Heart right ventricle (tissue), 16 donors: Measurements from ENCODE around the gene MFSD2B. TPM values are rescaled to one million over a fixed set of nuclear protein-coding genes. Genes with fewer than 3 reads are reported as not detected.

Source experiments
- ATAC-seq, 8 donors: fragments of 200-7000 bp; cut with Tn5 transposase; one replicate each; pipeline ENCODE4 v1.9.1; 2020; ENCODE audit warnings: mild to moderate bottlenecking in 8 of 8, moderate library complexity in 8 of 8, moderate number of reproducible peaks in 1 of 8
- DNase-seq, 2 donors: peaks; one replicate each; pipeline ENCODE4 v3.0.0-alpha.2; 2020
- H3K27ac ChIP-seq, 10 donors: fragments of 200-600 bp; sonication (generic) in 2 of 10; one replicate each; pipeline versions ENCODE4 v1.5.0 to v1.8.0; 2020 to 2022; ENCODE audit warnings: mild to moderate bottlenecking in 3 of 10
- H3K27me3 ChIP-seq, 7 donors: fragments of 200-600 bp; one replicate each; pipeline ENCODE4 v1.8.0; 2021 to 2022; ENCODE audit warnings: mild to moderate bottlenecking in 2 of 7
- H3K36me3 ChIP-seq, 9 donors: fragments of 200-600 bp; sonication (generic) in 1 of 9; one replicate each; pipeline versions ENCODE4 v1.5.0 to v1.8.0; 2020 to 2022; ENCODE audit warnings: mild to moderate bottlenecking in 2 of 9
- H3K4me1 ChIP-seq, 9 donors: fragments of 200-600 bp; sonication (generic) in 1 of 9; one replicate each; pipeline versions ENCODE4 v1.5.0 to v1.8.0; 2020 to 2022; ENCODE audit warnings: mild to moderate bottlenecking in 4 of 9
- H3K4me3 ChIP-seq, 10 donors: fragments of 200-600 bp; sonication (generic) in 2 of 10; one replicate each; pipeline versions ENCODE4 v1.5.0 to v1.8.0; 2020 to 2022; ENCODE audit warnings: mild to moderate bottlenecking in 7 of 10, moderate library complexity in 2 of 10
- H3K9me3 ChIP-seq, 11 donors: fragments of 200-600 bp in 10 of 11; sonication (generic) in 2 of 11; one replicate each; pipeline versions ENCODE4 v1.5.0 to v1.8.0; 2013 to 2022; ENCODE audit warnings: mild to moderate bottlenecking in 2 of 11, control low read depth in 1 of 11, moderate library complexity in 1 of 11
- WGBS, 2 donors: extraction: QIAGEN DNeasy Blood & Tissue Kit; methylation state at CpG; one replicate each; pipeline ENCODE4 v1.1.7; 2013; ENCODE audit warnings: inconsistent platforms in 1 of 2; 5-methylcytosine and 5-hydroxymethylcytosine counted together
- intact Hi-C, 10 donors: fragments of 100-400 bp; cut with DNase I; formaldehyde crosslinking; loops; one replicate each; pipeline versions ENCODE4 v1.11.1 to v1.14.2; 2022
- polyA plus RNA-seq, 2 donors: library from polyadenylated mRNA; stranded (reverse); fragments of 200-250 nt; gene quantifications; one replicate each; pipeline ENCODE4 v1.2.3, GENCODE V29; 2013
- total RNA-seq, 10 donors: library from RNA; stranded (reverse); fragmentation: NEBNext Ultra II Directional in 3 of 10; extraction: Animal tissue kit (Norgen Biotek cat#: 25700) in 3 of 10; gene quantifications; one replicate each; pipeline versions ENCODE4 v1.2.1 to v1.2.4, GENCODE V29; 2021 to 2023
- TF ChIP-seq, protein P1 (sequence below), 9 donors: fragments of 200-600 bp; sonication (generic) in 2 of 9; IDR thresholded peaks; one replicate each; pipeline versions ENCODE4 v1.5.0 to v1.8.0; 2021 to 2022; ENCODE audit warnings: antibody characterized with exemption in 9 of 9, mild to moderate bottlenecking in 5 of 9, moderate library complexity in 1 of 9
- donor health status: Arrhythmogenic right ventricular cardiomyopathy.
- donor health status: ischemic (EF 13 %, LVEDD 7.1; RV severe dilation, severe dysfunction).
- donor health status: healthy with polysubstance abuse.
- donor health status: DM: no; HTN: yes; CAD: no.
- donor health status: DM: no; HTN: no; CAD: no.
- donor health status: ischemic (EF 25% LVEDD 6.9; RV normal size, moderate dysfunction).
- donor health status: ischemic (EF 25% LVEDD 5.7; RV mildly dilated, moderate dysfunction).
- donor health status: healthy.
- donor health status: DM: yes; HTN: yes; CAD: no.
- donor health status: Ischemic cardiomyopathy.
- donor health status: ischemic (EF 35%, LVEDD 5.7; RV mildly dilated, moderate dysfunction).
- donor health status: nonischemic (EF 11% LVEDD 7.7; RV severe dilation, severe dysfunction).
- donor health status: DM: yes; HTN: yes; CAD: no.
- donor health status: PGD.
- donor health status: ischemic (EF 29% LVEDD 5.4; RV normal size, mild dysfunction).
- donor health status: nonischemic (EF 23%, LVEDD 6.1; RV moderate dilation, normal function).

The MFSD2B gene
- total and polyA plus RNA-seq, 12 donors = 0.07 to 0.66 (median 0.26) TPM; not detected in 6

DNA sequence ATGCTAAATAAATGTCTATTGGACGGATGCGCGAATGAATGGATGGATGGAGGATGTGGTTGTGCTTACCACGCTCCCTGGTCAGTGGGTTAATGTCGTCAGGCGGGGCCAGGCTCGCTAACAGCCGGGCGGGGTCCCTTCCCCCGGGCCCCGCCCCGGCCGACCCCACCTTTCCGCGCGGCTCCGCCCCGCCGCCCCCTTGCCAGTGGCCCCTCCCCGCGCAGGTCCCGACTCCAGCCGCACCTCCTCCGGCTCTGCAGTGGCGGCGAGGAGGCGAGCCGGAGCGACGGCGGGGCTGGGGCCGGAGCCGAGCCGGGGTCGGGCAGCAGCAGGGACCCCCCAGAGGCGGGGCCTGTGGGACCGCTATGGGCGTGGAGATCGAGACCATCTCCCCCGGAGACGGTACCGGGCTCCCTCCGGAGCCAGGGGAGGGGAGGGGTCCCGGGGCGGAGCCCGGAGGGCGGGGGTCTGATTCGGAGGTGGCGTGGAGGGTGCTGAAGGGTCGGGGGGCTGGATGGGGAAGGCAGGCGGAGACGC lies 39.7 kb downstream of the MFSD2B start, which contains the start of gene FKBP1B:
TSS of gene FKBP1B (plus strand) at position 257 of the 537 bp plus-strand sequence. CDS start at position 366, 109 bp downstream.
- peak; percentile 12 to 57 (median 34) for ATAC-seq
- no peaks in the 10 kb centered on the region for H3K9me3 ChIP-seq
- H3K27me3 ChIP-seq = peaks cover 0 to 22% (median 0%) of the 10 kb centered on the region in 7 donors
- intact Hi-C loops = loop anchor here in 3 of 10 donors (5.0 to 10.0 kb wide), 3 partner anchors 33 to 125 kb away; partner anchors contain the start of genes ATAD2B (in 1 of the 3) and TP53I3 (in 1 of the 3)
- H3K4me3 ChIP-seq = peak within 1 kb of the TSS; percentile 59 to 93 (median 76)
- peak; percentile 23 to 66 for DNase-seq
- H3K4me1 ChIP-seq = peaks cover 0 to 38% (median 29%) of the 10 kb centered on the region in 9 donors
- WGBS, 2 donors = 1% methylated on average over 50 to 52 of the region's 52 CpGs
- no peaks in the 10 kb centered on the region for H3K36me3 ChIP-seq
- TF ChIP-seq, protein P1, sequence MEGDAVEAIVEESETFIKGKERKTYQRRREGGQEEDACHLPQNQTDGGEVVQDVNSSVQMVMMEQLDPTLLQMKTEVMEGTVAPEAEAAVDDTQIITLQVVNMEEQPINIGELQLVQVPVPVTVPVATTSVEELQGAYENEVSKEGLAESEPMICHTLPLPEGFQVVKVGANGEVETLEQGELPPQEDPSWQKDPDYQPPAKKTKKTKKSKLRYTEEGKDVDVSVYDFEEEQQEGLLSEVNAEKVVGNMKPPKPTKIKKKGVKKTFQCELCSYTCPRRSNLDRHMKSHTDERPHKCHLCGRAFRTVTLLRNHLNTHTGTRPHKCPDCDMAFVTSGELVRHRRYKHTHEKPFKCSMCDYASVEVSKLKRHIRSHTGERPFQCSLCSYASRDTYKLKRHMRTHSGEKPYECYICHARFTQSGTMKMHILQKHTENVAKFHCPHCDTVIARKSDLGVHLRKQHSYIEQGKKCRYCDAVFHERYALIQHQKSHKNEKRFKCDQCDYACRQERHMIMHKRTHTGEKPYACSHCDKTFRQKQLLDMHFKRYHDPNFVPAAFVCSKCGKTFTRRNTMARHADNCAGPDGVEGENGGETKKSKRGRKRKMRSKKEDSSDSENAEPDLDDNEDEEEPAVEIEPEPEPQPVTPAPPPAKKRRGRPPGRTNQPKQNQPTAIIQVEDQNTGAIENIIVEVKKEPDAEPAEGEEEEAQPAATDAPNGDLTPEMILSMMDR (IDR thresholded peaks at IDR 0.05) = no peak
- peak within 1 kb of the TSS in 9 of 10 donors; percentile 39 to 79 (median 58) for H3K27ac ChIP-seq

DNA sequence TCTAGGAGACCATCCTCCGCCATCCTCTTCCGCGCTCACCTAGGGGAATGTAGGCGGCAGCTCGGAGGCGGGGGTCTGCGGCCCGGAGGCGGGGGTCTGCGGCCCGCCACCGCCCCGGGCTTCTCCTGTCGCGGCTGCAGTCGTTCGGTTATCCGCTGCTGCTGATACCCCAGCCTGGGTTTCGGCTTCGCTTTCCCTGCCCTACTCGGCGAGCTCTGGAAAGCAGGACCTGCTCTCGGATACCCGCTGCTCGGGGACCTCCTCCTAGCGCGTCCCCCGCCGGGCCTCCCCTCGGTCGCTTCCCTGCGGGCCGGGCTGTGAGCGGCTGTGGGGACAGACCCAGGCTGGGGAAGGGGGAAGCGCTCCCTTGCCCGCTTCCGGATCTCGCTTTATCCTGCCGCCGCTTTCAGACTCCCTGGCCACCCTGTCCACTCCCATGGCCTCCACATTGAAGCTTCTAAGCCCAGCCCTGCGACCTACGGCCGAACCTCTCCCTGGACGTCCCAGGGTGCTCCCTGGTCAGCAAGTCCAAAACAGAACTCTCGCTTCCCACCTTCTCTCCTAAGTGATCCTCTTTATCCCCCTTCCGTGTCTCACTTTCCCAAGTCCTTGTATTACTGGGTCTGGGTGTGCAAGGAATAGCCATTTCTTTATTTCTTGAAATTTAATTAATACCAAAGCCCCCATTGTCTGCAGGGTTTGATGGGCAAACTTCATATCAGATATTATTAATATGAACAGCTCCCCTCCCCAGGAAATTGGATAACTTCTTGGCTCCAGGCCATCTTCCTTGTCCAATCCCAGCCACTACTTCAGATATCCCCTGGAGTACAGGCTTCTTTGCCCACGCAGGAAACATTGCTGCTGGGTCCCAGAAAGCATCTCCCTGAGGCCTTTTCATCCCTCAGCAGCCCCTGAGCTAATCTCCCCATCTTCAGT lies 40.4 kb downstream of the MFSD2B start:
- peaks cover 0 to 22% (median 0%) of the 10 kb centered on the region in 7 donors for H3K27me3 ChIP-seq
- peak overlapping the region in 9 of 10 donors; percentile 39 to 79 (median 58) for H3K27ac ChIP-seq
- peaks cover 0 to 38% (median 29%) of the 10 kb centered on the region in 9 donors for H3K4me1 ChIP-seq
- intact Hi-C loops = loop anchor here in 1 of 10 donors (10.0 kb wide), 1 partner anchor 116 kb away; no protein-coding TSS in a partner anchor
- no peaks in the 10 kb centered on the region for H3K9me3 ChIP-seq
- TF ChIP-seq, protein P1 (IDR thresholded peaks at IDR 0.05) = no peak
- DNase-seq = peak; percentile 9 to 36
- no peaks in the 10 kb centered on the region for H3K36me3 ChIP-seq
- 3% methylated on average over 46 to 47 of the region's 47 CpGs for WGBS, 2 donors
- ATAC-seq = peak in 6 of 8 donors; percentile 1 to 24 (median 6)
- peak overlapping the region; percentile 59 to 93 (median 76) for H3K4me3 ChIP-seq

DNA sequence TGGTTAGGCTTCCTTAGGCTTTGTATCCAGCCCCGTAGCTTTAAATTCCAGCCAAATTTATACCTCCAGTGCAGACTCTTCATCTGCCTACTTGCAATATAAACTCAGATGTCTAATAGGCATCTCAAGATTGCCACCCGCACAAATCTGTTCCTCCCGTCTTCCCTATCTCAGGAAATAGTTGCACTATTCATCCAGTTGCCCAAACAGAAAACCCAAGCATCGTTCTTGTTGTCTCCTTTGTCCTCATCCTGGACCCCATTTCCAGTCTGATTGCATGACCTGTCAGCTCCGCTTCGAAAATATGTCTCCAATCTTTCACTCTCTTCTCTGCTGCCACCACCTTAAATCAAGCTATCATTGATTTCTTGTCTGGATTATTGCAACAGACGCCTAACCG lies 41.9 kb downstream of the MFSD2B start:
- Histone ChIP-seq H3K36me3 (peaks cover 0 to 4% (median 0%) of the 10 kb centered on the region in 9 donors), H3K27me3 (peaks cover 0 to 22% (median 0%) of the 10 kb centered on the region in 7 donors), H3K9me3 (peaks cover 0 to 4% (median 0%) of the 10 kb centered on the region in 11 donors), H3K27ac (no peak overlapping the region), H3K4me1 (peaks cover 0 to 28% (median 18%) of the 10 kb centered on the region in 9 donors), H3K4me3 (no peak overlapping the region)
- WGBS, 2 donors = 80 to 82% methylated on average over 8 of the region's 8 CpGs
- no peak for DNase-seq
- TF ChIP-seq, protein P1 (IDR thresholded peaks at IDR 0.05) = no peak
- no peak for ATAC-seq
- intact Hi-C loops = loop anchor here in 1 of 10 donors (10.0 kb wide), 1 partner anchor 117 kb away; no protein-coding TSS in a partner anchor

DNA sequence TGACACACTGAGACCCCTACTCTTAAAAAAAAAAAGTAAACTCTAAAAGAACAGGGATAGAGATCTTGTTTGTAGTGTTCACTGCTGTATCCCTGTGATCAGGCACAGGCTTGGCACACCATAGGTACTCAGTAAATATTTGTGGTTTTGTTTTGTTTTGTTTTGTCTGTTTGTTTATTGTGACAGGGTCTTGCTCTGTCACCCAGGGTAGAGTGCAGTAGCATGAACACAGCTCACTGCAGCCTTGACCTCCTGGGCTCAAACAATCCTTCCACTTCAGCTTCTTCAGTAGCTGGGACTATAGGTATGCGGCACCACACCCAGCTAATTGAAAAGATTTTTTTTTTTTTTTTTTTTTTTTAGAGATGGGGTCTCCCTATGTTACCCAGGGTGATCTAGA lies 43.1 kb downstream of the MFSD2B start:
- no peak for ATAC-seq
- TF ChIP-seq, protein P1 (IDR thresholded peaks at IDR 0.05) = no peak
- H3K4me1 ChIP-seq = peaks cover 0 to 23% (median 15%) of the 10 kb centered on the region in 9 donors
- WGBS, 2 donors = 96 to 100% methylated on average over 1 of the region's 1 CpG
- peaks cover 0 to 4% (median 0%) of the 10 kb centered on the region in 11 donors for H3K9me3 ChIP-seq
- intact Hi-C loops = loop anchor here in 1 of 10 donors (10.0 kb wide), 1 partner anchor 118 kb away; no protein-coding TSS in a partner anchor
- no peak overlapping the region for H3K4me3 ChIP-seq
- peaks cover 0 to 4% (median 0%) of the 10 kb centered on the region in 9 donors for H3K36me3 ChIP-seq
- no peak for DNase-seq
- H3K27ac ChIP-seq = no peak overlapping the region
- H3K27me3 ChIP-seq = peaks cover 0 to 22% (median 0%) of the 10 kb centered on the region in 7 donors
